IPS-18c (cell line): ENCODE results near the gene ZNF425.
"Not testable (repeated sequence)": the region's sequence is repeated elsewhere in the genome, so short reads cannot be mapped to it uniquely, and the experiment has no call there.

Experiments used
- H3K4me3 ChIP-seq: 2 replicates; pipeline ENCODE4 v1.7.0; 2013; ENCODE audit warnings: low read depth, mild to moderate bottlenecking, low read length, moderate library complexity; ENCODE audit not compliant: insufficient read depth
- H3K9me3 ChIP-seq: one replicate; pipeline ENCODE4 v1.6.1; 2013; ENCODE audit warnings: mild to moderate bottlenecking, low read length, moderate library complexity; ENCODE audit not compliant: control insufficient read depth, insufficient read depth

ZNF425 gene

DNA sequence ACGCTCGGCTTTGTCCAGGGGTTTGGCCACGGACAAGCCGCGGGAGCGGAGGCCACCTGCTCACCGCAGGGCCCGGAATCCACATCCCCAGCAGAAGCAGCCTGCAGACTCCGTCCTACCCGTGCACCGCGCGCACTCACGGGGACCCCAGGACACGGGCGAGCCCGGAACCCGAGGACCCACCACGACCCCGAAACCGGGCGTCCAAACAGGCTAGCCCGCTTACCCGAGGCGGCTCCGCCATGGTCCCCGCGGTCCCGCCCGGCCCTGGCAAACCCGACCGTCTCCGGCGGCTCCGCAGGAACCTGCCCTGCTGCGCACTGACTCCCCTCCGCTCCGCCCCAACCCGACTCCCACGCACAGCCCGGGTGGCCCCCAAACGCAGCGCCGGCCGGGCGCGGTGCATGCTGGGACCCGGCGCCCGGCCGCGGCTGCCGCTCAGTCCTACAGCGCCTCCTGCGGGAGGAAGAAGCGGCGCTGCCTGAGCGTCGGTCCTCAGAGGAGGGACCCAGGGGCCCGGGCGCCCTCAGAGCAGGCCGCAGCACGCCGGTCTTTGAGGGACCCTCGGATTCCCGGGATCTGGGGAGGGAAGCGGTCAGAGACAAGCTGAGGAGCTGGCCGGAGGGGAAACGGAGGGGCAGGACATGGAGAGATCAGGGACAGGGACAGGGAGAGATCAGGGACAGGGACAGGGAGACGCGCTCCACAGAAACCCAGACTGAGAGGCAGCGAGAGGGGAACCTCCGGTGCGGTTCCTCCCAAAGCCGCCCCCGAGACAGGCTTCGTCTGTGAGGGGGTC lies 35.5 kb downstream of the ZNF425 start, which contains the start of gene ZNF786:
ZNF786 (minus strand) TSS at position 322 of the 799 bp plus-strand sequence; CDS start at position 244, 78 bp downstream.
- no peaks in the 10 kb centered on the region for H3K9me3 ChIP-seq
- peak within 1 kb of the TSS; percentile 94 for H3K4me3 ChIP-seq

DNA sequence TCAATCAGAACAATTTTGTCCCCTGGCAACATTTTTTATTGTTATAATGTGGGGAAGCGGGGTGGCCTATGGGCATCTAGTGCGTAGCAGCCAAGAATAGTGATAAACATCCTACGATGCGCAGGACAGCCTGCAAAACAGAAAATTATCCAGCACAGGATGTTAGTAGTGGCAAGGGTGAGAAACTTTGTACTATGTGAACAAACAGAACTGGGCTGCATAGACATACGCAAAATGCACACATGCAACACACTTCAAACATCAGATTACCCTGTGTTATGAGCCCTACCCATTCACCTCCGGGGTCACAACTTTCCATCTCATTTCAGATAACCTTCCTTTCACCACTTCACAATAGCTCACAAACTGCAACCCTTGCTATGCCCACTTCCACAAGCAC lies 38.7 kb downstream of the ZNF425 start:
- Histone ChIP-seq H3K9me3 (peaks cover 2% of the 10 kb centered on the region), H3K4me3 (no peak overlapping the region)

DNA sequence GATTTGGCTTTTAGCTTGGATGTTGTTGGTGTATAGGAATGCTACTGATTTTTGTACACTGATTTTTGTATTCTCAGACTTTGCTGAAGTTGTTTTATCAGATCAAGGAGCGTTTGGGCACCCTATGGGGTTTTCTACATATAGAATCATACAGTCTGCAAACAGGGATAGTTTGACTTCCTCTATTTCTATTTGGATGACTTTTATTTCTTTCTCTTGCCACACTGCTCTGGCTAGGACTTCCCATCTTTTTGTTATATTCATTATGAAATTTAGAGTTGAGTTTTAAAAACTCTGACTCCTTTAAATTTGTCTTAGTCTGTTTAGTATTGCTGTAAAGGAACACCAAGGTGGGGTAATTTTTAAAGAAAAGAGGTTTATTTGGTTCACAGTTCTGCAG lies 40.3 kb downstream of the ZNF425 start:
- H3K4me3 ChIP-seq = no peak overlapping the region
- H3K9me3 ChIP-seq = peaks cover 5% of the 10 kb centered on the region

DNA sequence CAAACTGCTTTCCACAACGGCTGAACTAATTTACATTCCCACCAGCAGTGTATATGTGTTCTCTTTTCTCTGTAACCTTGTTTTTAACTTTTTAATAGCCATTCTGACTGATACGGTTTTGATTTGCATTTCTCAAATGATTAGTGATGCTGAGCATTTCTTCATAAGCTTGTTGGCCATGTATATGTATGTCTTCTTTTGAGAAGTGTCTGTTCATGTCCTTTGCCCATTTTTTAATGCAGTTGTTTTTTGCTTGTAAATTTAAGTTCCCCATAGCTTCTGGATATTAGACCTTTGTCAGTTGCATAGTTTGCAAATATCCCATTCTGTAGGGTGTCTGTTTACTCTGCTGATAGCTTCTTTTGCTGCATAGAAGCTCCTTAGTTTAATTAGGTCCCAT lies 41.7 kb downstream of the ZNF425 start:
- H3K4me3 ChIP-seq = no peak overlapping the region
- H3K9me3 ChIP-seq = peaks cover 5% of the 10 kb centered on the region

DNA sequence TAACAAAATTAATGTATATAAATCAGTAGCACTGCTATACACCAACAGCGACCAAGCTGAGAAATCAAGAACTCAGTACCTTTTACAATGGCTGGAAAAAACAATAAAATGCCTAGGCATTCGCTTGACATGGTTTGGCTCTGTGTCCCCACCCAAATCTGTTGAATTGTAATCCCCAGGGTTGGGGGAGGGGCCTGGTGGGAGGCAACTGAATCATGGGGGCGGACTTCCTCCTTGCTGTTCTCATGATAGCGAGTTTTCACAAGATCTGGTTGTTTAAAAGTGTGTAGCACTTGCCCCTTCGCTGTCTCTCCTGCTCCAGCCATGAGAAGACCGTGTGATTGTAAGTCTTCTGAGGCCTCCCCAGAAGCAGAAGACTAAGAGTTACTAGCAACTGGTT lies 44.2 kb downstream of the ZNF425 start:
- Histone ChIP-seq H3K4me3 (no peak overlapping the region), H3K9me3 (peaks cover 5% of the 10 kb centered on the region)

DNA sequence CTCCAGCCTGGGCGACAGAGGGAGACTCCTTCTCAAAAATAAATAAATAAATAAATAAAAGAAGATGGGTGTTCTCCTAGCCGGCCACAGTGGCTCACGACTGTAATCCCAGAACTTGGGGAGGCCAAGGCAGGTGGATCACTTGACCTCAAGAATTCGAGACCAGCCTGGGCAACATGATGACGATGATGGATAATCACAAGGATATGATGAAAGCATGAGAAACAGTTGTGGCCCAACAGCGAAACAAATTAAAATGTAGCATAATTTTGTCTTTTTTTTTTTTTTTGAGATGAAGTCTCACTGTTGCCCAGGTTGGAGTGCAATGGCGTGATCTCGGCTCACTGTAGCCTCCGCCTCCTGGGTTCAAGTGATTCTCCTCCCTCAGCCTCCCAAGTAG lies 48.5 kb downstream of the ZNF425 start:
- H3K9me3 ChIP-seq = peaks cover 3% of the 10 kb centered on the region

DNA sequence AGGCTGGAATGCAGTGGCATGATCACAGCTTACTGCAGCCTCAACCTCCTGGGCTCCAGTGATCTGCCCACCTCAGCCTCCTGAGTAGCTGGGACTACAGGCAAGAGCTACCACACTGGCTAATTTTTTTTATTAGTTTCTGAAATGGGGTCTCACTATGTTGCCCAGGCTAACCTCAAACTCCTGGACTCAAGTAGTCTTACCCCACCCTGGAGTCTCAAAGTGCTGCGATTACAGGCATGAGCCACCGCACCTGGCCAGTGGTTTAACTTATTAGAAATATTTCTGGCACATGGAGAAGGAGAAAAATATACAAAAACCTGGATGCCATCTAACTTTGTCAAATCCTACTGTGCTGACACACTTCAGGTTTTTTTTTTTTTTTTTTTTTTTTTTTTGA lies 50.8 kb downstream of the ZNF425 start:
- Histone ChIP-seq H3K9me3 (no peaks in the 10 kb centered on the region), H3K4me3 (no peak overlapping the region)

More for the DNA sequence above, 48.5 kb downstream of the ZNF425 start:
- no peak overlapping the region for H3K4me3 ChIP-seq

DNA sequence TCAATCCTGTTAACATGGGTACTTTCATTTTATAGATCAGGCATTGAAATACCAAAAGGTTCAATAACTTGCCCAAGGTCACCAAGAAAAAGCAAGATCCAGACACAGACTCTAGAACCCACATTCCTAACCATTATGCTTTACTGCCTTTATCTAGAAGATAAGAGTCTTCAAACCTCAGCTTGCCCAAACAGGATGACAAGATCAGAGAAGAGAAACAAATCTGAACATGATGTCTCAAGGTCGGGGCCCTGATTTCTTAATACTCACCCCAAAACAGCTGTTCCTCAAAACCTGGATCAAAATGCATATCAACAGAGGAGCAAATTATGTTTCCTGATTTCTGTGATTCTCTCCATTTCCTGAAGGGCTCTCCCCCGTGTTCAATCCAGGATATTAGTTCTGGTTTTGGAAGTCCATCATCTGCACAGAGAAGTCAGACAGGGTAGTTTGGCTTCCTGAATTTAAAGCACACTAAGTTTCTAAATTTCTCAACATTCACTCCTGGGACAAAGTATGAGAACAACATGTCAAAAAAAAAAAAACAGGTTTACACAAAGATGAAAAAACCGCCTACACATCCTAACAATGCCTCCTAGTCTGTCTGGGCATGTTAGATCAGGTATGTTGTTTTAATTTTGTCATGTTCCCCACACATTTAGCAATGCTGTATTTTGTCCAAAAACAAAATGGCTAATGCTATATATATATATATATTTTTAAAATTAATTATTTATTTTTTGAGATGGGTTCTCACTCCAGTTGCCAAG lies 51.8 kb downstream of the ZNF425 start:
- H3K9me3 ChIP-seq = no peaks in the 10 kb centered on the region
- H3K4me3 ChIP-seq = no peak overlapping the region

DNA sequence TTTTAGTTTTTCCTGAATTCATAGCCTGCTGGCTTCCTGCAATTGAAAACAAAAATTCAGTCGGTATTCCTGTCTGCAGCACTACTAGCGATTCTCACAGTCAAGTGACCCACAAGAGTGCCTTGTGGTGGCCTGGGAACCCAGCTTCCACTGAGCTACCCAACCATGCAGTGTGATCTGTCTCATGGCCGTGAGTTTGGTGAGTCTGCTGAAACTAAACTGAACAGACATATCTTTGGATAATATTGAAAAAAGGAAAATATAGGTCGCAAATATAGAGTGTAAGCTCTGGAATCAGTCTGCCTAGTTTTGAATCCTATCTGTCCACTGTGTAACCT lies 53.7 kb downstream of the ZNF425 start:
- no peak overlapping the region for H3K4me3 ChIP-seq

DNA sequence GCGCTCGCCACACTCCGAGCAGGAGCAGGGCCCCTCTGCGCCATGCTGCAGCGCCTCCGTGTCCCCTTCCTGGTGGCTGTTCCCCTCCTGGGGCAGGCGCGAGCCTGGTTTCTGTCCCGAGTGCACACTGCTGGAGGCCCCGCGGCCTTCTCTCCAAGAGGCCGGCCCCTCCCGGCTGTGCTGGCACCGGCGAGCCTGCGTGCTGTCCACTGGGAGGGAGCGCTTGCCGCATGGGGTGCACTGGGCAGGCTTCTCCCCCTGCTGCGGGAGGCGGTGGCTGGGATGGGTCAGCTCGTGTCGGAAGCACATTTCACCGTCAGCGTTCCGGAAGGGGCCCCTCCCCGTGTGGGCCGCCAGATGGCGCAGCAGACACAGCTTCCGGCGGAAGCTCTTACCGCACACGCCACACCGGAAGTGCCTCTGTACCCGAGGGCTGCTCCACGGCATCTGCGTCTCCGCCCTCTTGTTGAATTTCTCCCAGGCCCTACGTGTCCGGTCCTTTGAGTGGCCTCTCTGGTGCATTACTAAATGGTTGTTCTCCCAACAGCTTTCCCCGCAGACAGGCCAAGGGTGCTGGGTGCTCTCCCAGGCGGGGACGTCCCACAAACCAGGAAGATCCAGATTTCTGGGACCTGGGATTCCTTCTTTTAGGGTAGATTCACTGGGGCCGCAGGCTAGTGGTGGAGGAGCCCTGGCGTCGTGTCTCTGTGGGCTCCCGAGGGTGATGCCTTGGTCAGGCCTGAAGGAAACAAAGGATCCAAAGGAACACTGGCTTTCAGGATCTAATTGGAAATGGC lies 54.3 kb downstream of the ZNF425 start:
- H3K4me3 ChIP-seq = no peak overlapping the region
- H3K9me3 ChIP-seq = no peaks in the 10 kb centered on the region

More for the DNA sequence above, 53.7 kb downstream of the ZNF425 start:
- H3K9me3 ChIP-seq = no peaks in the 10 kb centered on the region

DNA sequence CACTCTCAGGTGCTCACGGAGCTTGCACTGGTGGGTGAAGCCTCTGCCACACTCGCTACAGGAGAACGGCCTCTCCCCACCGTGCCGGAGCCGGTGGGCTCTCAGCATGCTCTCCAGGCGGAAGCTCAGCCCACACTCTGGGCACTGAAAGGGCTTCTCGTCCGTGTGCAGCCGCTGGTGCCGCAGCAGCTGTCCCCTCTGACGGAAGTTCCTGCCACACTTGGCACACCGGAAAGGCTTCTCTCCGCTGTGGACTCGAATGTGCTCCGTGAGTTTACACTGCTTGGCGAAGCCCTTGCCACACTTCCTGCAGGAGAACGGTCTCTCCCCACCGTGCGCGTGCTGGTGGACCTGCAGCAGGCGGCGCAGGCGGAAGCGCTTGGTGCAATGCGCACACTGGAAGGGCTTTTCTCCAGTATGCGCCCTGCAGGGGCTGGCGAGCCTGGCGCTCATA lies 54.9 kb downstream of the ZNF425 start:
- H3K9me3 ChIP-seq = no peaks in the 10 kb centered on the region

DNA sequence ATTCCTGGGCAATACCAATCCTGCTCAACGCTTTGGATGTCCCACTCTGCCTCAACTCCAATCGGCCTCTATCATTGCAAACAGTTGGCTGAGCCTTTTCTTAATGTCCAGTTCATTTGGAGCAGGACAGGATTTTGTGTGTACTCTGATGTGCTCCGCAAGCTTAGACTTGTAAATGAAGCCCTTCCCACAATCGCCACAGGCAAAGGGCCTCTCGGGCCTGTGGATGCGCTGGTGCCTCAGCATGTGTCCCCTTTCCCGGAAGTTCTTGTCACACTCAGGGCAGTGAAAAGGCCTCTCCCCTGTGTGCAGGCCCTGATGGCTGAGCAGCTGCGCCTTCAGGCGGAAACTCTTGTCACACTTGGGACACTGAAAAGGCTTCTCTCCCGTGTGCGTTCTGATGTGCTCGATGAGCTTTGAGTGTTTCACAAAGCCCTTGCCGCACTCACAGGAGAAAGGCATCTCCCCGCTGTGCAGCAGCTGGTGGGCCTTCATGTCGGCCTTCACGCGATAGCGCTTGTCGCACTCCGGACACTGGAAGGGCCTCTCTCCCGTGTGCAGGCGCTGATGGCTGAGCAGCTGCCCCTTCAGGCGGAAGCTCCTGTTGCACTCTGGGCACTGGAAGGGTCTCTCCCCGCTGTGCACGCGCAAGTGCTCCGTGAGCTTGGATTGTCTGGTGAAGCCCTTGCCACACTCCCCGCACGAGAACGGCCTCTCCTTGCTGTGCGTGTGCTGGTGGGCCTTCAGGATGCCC lies 55.6 kb downstream of the ZNF425 start:
- H3K9me3 ChIP-seq = no peaks in the 10 kb centered on the region
- H3K4me3 ChIP-seq = no peak overlapping the region

More for the DNA sequence above, 54.9 kb downstream of the ZNF425 start:
- no peak overlapping the region for H3K4me3 ChIP-seq

DNA sequence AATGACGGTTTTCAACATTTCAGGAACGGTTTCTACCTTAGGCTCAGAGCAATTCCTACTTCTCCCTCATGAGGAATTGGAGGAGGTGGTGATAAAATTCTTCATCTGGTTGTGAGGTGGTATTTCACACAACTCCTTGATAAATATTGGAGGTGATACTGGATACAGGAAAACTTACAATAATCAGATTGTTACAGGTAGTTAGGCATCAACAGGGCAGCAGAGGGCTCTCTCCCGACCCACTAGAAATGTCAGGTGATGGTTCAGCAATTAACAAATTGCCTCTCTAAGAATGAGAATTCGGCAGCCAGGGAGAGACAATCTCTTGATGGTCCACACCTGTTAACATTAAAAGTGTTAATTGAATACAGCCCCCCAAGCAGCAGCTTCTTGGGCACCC lies 58.3 kb downstream of the ZNF425 start:
- no peaks in the 10 kb centered on the region for H3K9me3 ChIP-seq
- H3K4me3 ChIP-seq = no peak overlapping the region

DNA sequence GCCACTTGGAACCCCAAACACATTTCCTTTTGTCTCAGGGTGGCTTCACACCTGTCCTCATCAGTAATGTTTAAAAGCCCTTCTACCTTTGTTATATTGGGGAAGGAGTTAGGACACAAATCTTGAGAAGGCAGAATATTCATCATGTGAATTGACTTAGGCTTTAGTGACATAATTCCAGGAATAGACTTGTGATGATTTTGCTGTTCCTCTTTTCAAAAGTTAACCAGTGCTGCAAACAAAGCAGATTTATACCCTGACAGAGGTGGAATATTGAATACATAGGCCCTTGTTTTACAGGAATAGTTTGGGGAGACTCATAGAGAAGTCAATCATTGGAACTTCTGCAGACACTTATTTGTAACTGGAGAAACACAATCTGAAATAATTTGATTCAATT lies 62.6 kb downstream of the ZNF425 start:
- Histone ChIP-seq H3K9me3 (no peaks in the 10 kb centered on the region), H3K4me3 (no peak overlapping the region)

DNA sequence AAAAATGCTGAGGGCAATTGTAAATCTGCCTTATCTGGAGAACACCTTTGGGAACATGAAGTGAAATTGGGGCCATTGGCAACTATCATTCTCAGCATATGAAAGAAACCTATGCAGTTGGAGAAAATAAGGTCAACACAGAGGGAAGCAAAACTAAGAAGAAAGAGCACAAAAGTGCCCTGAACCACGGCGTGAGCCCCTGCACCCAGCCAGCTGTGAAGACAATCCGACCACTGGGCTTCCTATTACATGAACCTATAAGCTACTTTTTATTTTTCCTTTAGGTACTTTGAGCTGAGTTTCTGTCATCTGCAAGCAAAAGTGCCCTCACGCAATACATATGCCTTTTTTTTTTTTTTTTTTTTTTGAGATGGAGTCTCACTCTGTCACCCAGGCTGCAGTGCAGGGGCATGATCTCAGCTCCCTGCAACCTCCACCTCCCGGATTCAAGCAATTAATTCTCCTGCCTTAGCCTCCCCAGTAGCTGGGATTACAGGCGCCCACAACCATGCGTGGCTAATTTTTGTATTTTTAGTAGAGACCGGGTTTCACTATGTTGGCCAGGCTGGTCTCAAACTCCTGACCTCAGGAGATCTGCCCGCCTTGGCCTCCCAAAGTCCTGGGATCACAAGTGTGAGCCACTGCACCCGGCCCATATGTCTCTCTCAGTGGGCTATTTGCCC lies 63.8 kb downstream of the ZNF425 start:
- H3K4me3 ChIP-seq, H3K9me3 ChIP-seq: not testable (repeated sequence)

DNA sequence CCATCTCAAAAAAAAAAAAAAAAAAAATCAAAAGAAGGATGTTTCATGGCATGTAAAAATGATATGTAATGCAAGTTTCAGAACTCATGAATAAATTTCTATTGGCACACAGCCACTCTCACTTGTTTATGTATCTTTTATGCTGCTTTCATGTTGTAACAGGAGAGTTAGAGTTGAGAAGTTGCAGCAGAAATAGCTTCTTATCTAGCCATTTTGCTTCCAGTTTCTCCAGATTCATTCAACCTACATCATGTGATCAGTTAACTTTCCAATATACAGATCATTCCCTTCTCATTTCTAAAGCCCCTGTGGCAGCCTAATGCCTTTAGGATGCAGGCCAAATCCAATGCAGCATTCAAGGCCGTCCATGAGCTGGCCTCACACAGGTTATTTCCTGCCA lies 66.0 kb downstream of the ZNF425 start:
- H3K4me3 ChIP-seq = no peak overlapping the region
- no peaks in the 10 kb centered on the region for H3K9me3 ChIP-seq
